ENCODE measurements around the gene ZNF106.

DNA sequence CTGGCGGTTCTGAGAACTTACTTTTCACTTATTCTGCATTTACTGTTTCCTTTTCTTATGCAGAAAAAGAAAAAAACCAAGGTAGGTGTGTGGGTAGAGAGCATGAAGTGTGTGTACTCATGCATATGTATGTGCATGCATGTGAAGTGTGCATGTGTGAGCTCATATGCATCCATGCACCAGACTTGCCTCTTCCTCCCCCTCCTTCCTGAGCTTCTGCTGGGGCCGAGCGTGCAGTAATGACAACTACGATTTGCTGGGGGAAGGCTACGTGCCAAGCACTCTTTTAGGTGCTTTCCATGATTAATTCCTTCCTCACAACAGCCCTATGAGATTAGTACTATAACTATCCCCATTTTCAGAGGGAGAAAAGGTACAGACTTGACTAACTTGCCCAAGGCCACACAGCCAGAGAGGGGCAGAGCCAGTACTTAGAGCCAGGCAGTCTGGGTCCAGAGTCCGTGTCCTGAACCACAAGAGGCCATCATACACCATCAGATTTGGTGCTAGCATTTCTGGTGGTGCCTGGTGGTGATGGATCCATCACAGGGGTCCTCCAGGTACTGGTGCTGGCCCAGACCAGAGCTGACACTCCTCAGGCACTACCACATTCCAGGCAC is 85.0 kb downstream of the ZNF106 start:
- no peak for TF ChIP-seq ISL1 (CRISPR knock-in tag; IDR thresholded peaks at IDR 0.05)
- TF ChIP-seq, protein P1, sequence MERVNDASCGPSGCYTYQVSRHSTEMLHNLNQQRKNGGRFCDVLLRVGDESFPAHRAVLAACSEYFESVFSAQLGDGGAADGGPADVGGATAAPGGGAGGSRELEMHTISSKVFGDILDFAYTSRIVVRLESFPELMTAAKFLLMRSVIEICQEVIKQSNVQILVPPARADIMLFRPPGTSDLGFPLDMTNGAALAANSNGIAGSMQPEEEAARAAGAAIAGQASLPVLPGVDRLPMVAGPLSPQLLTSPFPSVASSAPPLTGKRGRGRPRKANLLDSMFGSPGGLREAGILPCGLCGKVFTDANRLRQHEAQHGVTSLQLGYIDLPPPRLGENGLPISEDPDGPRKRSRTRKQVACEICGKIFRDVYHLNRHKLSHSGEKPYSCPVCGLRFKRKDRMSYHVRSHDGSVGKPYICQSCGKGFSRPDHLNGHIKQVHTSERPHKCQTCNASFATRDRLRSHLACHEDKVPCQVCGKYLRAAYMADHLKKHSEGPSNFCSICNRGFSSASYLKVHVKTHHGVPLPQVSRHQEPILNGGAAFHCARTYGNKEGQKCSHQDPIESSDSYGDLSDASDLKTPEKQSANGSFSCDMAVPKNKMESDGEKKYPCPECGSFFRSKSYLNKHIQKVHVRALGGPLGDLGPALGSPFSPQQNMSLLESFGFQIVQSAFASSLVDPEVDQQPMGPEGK (CRISPR knock-in tag; IDR thresholded peaks at IDR 0.05; ENCODE audit: borderline replicate concordance) = no peak
